Midbrain (tissue), 1 donor: ENCODE data around the gene CST7.

Experiments
- DNase-seq: peaks from one replicate; lab custom pipeline; 2025; lab: John Stamatoyannopoulos, UW

The CST7 gene

DNA sequence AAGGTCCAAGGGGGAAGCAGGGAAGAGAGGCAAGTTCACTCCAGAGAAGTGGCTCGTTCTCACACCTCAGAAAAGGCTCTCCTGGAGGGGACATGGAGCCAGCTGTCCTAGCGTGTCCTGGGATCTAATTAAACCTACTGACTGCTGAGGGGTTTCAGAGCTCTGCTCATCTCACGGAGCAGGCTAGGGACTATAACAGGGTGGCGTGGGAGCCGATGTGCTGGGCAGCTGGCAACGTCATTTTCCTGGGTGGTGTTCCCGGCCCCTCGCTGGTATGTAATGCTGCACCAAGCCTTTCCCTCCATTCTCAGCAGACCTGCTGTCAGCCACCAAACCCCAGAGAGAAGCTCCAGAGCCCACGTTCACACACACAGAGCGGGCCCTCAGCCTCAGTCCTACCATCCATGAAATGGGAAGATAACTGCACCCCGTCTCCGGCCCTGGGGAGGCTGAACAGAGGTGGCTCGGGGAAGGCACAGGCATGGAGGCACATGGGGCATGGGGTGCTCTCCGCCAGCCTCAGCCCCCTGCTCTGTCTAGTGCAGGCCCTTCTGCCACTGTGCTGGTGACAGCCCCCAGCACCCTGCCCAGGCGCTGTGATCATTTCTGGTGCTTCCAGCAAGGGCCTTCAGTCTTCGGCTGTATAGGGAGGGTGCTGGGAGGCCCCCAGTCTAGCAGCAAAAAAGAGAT lies 1.9 kb downstream of the CST7 start:
- DNase-seq, result no peak

DNA sequence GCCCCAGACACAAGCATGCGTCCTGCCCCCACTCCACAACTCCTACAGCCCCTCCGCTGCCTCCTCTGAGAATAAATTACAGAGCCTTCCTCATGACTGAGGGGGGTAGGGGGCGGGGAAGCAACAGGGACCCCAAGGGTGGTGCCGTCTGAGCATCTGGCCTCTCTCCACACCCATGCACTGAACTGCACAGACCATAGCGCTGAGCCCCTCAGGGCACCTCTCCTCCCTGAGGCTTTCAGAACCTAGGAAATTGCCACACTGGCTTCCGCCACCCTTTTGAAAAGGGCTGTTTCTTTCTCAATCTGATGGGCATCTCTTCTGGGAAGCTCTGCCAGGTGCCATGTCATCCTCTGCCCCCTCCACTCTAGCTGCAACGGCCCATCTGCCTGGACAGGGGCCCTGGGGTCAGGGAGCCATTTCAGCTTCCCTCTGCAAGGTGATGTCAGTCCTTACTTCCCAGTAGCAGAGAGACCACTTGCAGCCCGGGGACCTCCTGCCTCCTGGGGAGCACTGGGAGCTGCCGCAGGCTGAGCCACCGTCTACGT lies 2.5 kb downstream of the CST7 start:
- DNase-seq, result no peak

DNA sequence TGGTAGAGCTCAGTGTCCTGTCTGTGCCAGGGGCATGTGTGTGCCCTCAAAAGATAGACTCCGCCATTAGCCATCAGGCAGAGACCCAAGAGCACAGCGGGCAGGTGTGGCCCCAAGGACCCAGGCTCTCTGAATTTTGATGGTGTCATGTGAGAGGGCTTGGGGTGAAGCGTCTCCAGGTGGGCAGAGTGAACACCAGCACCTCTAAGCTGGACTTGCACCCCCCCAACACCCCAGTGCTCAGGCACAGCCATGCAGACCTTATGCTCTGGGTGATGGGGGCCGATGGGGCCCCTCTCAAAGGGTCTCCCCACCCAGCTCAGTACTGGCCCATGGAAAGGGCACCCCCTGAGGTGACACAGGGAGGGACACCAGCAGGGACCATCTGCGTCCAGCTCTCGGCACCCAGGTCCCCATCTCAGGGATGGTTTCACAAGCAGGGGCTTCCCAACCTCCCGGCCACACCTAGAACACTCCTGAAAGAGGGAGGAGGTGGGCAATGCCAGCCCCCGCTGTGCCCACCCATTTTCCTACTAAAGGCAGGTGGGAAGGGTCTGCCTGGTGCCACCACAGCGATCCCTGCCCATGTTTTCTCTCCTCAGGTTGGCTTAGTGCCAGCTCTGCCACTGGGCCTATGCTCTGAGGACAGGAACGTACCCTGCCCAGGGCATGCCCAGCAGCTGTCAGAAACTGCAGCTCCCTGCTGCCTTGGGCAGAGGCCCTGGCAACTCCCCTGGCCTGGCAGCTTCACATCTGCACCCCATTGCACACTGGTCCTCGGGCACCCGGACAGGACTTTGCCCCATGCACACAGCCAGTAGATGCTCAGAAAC lies 3.5 kb downstream of the CST7 start:
- DNase-seq, result no peak

DNA sequence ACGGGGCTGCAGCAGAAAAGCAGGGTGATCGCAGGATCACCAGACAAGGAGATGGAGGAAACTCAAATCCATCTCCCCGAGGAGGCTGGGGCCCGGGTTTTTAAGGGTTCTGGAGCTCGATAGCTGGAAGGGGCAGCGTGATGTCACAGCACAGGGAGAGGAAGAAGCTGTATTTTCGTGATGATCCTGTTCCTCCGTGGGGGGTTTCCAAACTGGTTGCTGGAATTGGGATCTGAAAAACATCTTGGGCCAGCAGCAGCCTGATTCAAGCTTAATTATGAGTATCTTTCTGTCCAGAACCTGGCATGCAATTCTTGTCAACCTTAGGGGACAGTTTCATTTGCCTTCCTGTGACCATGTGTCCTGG lies 4.1 kb downstream of the CST7 start:
- DNase-seq, result no peak

DNA sequence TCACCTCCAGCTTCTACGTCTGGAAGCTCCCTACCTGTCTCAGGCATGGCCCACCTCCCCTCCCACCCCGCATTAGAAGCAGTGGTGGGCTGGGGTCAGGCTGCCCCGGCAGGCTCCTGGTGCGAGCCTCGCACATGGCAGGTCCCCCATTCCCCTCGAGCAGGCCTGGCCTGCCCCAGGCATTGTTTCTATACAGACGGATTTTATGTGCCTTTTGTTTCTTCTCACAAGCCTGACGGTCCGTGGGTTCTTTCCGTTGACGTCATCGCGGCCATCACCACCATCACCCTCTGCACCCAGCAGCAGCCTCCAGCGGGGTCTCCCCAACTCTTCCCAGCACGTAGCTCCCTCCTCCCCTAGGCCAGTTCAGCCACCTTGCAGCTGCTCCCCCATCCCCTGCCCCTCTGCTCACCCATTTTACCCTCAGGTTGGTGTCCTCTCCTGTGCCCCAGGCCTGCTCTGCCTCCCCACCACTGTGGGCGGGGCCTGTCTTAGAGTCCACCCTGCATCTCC lies 4.6 kb downstream of the CST7 start:
- no peak for DNase-seq

DNA sequence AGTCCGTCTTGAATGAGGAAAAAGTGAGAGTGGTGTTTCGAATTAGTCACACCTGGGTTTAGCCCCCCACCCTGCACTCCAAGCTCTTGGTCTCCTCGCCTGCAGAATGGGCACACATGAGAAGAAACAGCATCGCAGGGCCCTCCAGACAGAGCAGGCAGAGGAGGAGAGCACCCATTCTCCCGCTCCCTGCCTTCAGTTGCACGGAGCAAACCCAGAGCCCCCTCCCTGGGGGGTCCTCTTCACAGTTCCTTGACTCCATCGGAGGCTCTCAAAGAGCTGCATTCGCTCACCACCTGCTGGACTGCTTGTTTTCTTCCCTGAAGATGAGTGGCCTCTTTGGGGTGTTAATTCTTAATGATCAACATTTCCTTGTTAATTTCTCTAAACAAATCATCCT lies 5.1 kb downstream of the CST7 start:
- DNase-seq, result no peak

DNA sequence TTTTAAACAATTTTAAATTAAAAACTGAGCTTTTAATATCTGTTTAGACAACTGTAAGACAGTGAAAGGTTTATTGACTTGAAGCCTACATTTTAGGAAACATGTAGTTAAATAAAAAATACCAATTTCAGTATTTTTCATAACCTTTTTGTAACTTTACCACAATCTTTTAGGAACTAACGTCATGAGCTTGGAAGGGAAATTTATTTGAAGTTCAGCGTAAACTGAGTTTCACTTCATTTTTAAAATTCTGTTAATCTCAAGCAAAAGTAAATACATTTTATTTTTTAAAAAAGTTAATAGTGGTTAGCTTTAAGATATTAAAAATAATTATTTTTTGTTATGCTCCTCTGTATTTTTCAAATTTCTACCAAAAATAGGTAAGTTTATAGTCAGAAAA lies 5.5 kb downstream of the CST7 start:
- no peak for DNase-seq

DNA sequence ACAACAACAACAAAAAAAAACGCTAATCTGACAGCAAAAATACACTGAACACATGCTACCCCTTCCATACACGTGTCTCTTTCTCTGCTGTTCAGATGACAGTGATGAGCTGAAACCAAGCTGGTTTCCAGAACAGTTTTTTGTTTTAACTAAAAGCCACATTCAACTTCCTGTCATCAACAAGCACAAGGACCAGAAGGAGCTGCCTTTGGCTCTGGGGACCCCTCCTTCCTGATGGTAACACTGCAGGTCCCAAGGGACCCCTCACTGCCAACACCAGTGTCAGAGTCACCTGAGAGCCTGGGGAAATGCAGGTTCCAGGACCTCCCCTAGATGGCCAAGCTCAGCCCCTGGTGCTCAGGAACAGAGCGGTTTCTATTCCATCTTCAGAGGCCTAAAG lies 6.0 kb downstream of the CST7 start:
- DNase-seq, result no peak

DNA sequence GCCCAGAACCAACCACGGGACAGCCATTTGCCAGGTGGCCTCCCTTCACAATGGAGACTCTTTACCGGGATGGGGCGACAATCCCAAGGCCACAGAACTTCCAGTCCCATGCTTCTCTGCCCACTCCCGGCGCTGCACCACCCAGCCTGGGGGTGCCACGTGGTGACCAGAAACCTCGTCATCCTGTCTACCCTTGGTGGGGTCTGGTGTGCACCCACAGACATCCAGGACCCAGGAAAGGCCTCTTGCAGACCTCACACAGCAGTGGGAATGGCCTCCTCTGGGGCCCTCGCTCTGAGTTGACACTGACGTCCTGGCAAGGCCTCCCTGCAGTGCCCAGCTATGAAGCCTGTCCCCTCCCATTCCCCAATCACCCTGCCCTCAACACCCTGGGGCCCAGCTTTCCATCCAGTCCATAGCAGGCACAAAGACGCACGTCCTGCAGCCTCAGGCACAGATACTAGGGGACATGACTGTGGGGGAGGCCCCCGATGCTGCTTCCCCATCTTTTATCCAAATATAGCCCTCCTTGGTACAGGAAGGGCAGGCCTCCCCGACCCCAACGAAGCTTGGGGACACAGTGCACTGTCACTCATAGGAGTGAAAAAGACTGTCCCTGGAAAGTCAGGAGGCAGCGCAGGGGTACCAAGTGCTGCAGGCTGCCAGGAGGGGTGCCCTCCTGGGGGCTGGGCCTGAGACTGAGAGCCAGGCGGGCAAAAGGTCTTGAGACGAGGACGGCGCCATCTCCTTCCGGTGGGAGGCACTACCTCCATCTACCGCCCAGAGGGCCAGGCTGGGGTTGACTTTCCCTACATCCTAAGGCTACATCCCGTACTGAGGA lies 7.2 kb downstream of the CST7 start:
- no peak for DNase-seq

DNA sequence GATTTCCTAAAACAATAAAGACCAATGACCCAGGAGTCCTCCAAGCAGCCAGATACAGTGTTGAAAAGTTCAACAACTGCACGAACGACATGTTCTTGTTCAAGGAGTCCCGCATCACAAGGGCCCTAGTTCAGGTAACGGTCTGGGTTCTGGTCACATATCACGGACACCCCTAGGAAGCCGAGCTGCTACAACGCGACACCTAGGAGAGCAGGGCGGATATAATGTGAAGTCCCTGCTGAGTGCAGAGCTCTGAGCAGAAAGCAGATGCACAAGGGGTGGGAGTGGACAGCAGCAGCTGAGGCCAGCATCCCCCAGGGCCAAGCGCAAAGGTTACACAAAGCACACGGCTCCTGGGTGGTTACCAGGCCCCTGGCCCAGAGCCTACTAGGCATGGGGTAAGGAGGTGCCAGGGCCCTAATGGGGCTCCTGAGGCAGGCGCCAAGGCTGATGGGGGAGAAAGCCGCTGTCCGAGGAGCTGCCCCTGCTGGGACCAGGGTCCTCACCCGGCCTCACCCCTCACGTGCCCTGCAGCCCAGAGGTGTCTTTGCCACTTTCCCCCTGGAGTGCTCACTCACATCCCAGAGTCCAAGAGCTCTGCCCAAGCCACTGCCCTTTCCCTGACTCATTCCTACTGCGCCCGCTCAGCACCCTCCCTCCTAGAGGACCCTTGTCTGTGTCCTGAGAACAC lies 8.4 kb downstream of the CST7 start:
- no peak for DNase-seq

DNA sequence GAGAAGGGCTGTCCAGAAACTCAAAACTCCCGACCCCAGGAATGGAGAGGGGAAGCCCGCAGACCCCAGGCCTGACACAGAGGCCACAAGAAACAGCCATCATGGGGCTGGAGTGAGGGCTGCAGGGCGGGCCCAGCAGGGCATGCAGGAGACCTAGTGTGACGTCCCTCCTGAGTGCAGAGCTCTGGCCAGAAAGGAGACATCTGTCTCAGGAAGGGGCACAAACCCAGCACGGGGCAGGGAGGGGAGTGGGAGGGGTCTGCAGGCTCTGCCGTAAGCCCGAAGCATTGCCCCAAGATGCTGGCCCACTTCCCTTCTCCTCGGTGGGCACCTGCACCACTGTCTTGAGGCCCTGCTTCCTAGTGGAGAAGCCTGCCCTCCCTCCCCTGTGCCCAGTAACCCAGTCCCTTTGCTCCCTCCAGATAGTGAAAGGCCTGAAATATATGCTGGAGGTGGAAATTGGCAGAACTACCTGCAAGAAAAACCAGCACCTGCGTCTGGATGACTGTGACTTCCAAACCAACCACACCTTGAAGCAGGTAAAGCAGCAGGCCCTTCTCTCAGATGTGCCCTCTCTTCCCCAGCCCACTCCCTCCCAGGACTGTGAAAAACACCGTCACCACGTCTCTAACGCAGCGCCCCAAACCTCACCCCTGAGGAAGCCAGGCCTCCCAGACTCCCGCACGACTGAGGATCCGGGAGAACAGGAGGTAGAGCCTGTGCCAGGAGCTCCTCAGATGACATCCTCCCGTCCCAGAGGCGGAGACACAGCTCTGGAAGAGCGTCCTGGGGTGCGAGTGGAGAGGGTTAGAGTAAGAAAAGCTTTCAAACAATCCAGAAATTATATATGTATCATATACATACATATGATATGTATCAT lies 9.7 kb downstream of the CST7 start:
- no peak for DNase-seq

DNA sequence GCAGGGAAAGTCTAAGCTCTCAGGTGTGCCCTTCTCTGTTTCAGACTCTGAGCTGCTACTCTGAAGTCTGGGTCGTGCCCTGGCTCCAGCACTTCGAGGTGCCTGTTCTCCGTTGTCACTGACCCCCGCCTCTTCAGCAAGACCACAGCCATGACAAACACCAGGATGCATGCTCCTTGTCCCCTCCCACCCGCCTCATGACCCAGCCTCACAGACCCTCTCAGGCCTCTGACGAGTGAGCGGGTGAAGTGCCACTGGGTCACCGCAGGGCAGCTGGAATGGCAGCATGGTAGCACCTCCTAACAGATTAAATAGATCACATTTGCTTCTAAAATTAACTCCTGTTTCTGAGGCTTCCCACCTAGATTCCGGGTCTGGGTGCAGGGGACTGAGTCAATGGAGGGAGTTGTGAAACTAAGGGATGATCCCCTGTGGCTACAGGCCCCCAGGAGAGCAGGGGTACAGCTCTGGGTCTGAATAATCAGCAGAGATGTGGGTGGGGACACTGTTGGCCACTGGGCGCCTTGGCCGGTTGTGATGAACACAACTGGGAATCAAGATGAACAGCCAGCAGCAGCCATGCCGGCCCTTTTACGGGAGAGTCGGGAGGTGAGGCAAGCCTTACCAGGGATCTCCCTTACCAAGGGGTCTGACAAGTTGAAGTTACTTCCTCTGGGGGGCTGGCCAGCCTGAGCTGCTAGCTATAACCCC lies 10.7 kb downstream of the CST7 start:
- DNase-seq, result no peak

DNA sequence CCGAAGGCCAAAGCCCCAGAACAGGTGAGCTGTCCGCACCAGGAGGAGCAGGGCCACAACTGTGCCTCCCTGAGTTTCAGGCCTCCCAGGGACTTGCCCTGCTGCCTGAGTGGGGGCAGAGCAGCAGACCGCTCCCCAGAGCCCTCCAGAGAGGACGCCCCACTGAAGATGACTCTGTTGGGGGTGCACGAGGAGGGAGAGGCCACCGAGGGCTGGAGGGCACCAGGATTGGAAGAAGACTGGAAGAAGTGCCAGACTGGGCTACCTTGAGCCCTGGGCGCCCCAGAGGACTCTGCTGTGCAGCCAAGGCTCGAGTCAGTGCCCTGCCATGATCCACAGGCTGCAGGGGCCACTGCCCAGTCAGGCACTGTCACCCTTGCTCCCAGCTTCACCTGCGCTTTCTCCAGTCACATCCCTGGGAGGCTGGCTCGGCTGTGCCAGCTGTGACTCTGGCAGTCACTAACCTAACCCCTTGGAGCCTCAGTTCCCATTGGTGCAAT lies 11.3 kb downstream of the CST7 start:
- no peak for DNase-seq

DNA sequence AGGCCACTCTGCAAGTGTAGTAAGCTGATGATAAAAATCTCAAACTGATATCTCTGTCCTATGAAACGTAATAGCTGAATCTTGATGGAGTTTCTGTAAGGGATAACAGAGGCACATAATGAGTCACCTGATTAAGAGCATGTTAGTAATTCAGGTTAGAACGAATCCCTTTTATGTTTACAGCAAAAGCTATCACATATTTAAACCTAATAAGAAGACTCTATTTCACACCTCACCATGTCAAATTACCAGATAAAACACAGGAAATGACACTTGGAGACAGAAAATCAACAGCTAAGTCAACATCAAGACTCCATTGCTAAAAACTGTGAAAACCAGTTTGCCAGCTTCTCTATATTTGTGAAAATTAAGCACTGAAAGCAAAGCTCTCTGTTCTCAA lies 11.8 kb downstream of the CST7 start:
- no peak for DNase-seq

DNA sequence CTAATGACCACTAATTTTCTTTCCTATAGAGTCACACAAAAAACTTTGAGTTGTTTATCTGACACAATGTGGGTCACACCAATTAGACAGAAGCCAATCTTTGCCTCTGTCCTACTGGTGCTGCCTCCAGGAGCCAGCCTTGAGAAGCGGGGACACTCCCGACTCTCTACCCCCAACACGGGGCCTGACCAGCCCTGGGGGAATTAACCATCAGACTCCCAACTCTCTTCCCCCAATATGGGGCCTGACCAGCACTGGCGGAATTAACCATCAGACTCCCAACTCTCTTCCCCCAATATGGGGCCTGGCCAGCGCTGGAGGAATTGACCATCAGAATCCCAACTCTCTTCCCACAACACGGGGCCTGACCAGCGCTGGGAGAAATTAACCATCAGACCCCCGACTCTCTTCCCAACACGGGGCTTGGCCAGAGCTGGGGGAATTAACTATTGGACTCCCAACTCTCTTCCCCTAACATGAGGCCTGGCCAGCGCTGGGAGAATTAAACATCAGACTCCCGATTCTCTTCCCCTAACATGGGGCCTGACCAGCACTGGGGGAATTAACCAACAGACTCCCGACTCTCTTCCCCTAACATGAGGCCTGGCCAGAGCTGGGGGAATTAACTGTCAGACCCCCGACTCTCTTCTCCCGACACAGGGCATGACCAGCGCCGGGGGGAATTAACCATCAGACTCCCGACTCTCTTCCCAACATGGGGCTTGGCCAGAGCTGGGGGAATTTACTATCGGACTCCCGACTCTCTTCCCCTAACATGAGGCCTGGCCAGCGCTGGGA lies 12.5 kb downstream of the CST7 start:
- DNase-seq, result no peak

DNA sequence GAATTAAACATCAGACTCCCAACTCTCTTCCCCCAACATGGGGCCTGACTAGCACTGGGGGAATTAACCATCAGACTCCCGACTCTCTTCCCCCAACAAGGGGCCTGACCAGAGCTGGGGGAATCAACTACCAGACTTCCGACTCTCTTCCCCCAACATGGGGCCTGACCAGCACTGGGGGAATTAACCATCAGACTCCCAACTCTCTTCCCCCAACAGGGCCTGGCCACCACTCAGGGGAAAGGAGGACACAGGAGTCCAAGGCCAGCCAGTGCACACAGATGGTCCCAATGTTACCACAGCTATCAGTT lies 13.1 kb downstream of the CST7 start:
- no peak for DNase-seq

DNA sequence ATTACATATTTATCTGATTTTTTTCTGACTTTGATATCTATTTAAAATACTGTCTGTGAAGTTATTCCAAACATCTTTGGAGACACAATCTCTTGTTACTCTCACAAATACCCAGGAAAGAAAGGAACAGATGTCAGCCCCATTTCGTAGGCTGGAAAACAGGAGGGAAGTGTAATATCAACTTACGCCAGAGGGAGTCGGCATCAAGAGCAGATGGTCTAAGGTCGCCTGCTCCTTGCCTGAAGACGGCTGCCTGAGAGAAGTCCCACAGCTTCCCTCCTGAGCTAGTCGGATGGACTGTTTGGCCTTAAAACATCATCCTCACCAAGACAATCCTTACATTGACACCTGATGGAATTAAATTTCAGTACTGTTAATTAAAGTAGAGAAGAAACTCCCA lies 13.4 kb downstream of the CST7 start:
- no peak for DNase-seq

DNA sequence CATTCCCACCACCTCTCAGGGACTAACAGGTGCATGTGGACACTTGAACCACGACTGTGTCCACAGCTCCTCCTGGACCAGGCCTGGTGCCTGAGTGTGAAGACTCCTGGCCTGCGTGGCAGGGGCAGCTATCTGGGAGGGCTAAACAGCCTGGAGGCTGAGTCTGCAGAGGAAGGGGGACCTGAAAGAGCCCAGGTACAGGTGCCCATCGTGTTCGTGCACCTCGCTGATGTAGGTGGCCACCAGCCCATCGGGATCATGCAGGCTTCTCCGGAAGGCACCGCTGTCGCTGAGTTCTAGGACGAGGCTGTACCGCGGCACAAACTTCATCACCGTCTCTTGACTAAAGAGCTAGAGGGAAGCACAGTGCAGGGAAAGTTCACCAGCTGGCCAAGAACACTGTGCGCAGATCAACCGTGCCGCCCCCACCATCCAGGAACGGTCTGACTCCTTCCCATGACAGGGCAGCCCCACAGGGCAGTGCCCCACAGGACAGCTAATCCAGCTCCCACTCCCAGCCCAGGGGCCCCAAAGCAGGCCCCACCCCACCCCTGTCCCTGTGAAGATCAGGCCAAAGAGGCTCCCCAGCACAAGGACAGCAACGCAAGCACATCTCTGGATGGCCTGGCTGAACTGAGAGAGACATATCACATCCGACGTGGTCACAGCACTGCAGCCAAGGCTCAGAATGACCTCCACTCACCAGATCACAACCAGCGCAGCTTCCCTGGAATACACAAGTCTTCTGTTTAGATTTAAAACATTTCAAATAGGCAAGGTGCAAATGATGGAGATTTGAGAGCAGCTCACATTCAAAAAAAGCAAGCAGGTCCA lies 14.8 kb downstream of the CST7 start:
- DNase-seq, result no peak
